KMS-11 (cell line): ENCODE measurements around the gene BRINP3.

Experiments
- H2AFZ ChIP-seq: fragments of 200-600 bp; sonication (generic); 2 replicates; pipeline ENCODE4 v1.6.1; 2016; ENCODE audit warnings: antibody characterized with exemption, mixed run types, low read depth
- H3K27ac ChIP-seq: fragments of 200-600 bp; sonication (generic); 2 replicates; pipeline ENCODE4 v1.6.1; 2016; ENCODE audit warnings: mild to moderate bottlenecking, mixed run types
- H3K27me3 ChIP-seq: fragments of 200-600 bp; sonication (generic); 2 replicates; pipeline ENCODE4 v1.6.1; 2017; ENCODE audit warnings: mild to moderate bottlenecking, low read depth, mixed run types, moderate library complexity; ENCODE audit not compliant: insufficient read depth
- H3K36me3 ChIP-seq: fragments of 200-600 bp; sonication (generic); 2 replicates; pipeline ENCODE4 v1.6.1; 2017; ENCODE audit warnings: mild to moderate bottlenecking, mixed run types; ENCODE audit not compliant: insufficient read depth
- H3K4me1 ChIP-seq: fragments of 200-600 bp; sonication (generic); 2 replicates; pipeline ENCODE4 v1.6.1; 2016; ENCODE audit warnings: mild to moderate bottlenecking, low read depth, mixed run types; ENCODE audit not compliant: poor library complexity, severe bottlenecking
- H3K4me2 ChIP-seq: fragments of 200-600 bp; sonication (generic); 2 replicates; pipeline ENCODE4 v1.7.0; 2016; ENCODE audit warnings: mild to moderate bottlenecking, mixed run types
- H3K4me3 ChIP-seq: fragments of 200-600 bp; sonication (generic); IDR thresholded peaks from 2 replicates; pipeline ENCODE4 v1.6.1; 2017; ENCODE audit warnings: low read depth, low read length, mixed read lengths; ENCODE audit not compliant: insufficient read depth
- H3K79me2 ChIP-seq: fragments of 200-600 bp; sonication (generic); 2 replicates; pipeline ENCODE4 v1.6.1; 2016; ENCODE audit warnings: low read depth, mixed run types; ENCODE audit not compliant: insufficient read depth
- H3K9ac ChIP-seq: fragments of 200-600 bp; sonication (generic); 2 replicates; pipeline ENCODE4 v1.6.1; 2016; ENCODE audit warnings: mild to moderate bottlenecking, mixed run types
- H4K20me1 ChIP-seq: fragments of 200-600 bp; sonication (generic); 2 replicates; pipeline ENCODE4 v1.6.1; 2016; ENCODE audit warnings: mild to moderate bottlenecking, mixed run types; ENCODE audit not compliant: insufficient read depth
- CTCF ChIP-seq: fragments of 200-600 bp; sonication (generic); conservative IDR thresholded peaks from 2 replicates; pipeline ENCODE4 v1.6.1; 2017; ENCODE audit warnings: low read depth, mild to moderate bottlenecking, antibody characterized with exemption, low read length, moderate library complexity, mixed read lengths

Gene BRINP3

GRCh38 chr1:190476321-190476720 lies 1.3 kb downstream of the BRINP3 start:
- no peak for TF ChIP-seq CTCF
- no peak overlapping the region for H3K9ac ChIP-seq
- H3K4me2 ChIP-seq = no peak overlapping the region
- H4K20me1 ChIP-seq = no peaks in the 10 kb centered on the region
- H3K27me3 ChIP-seq = no peaks in the 10 kb centered on the region
- no peaks in the 10 kb centered on the region for H3K36me3 ChIP-seq
- no peaks in the 10 kb centered on the region for H3K4me1 ChIP-seq
- no peak overlapping the region for H3K27ac ChIP-seq
- no peaks in the 10 kb centered on the region for H3K79me2 ChIP-seq
- no peak overlapping the region for H2AFZ ChIP-seq
- no peak overlapping the region for H3K4me3 ChIP-seq

- Histone ChIP-seq H4K20me1 (no peaks in the 10 kb centered on the region), H3K4me2 (no peak overlapping the region), H3K27ac (no peak overlapping the region), H3K36me3 (no peaks in the 10 kb centered on the region), H3K27me3 (no peaks in the 10 kb centered on the region), H3K9ac (no peak overlapping the region), H3K4me1 (no peaks in the 10 kb centered on the region), H2AFZ (no peak overlapping the region), H3K79me2 (no peaks in the 10 kb centered on the region), H3K4me3 (no peak overlapping the region)
- no peak for TF ChIP-seq CTCF
Measured at GRCh38 chr1:190475421-190476141, 2.1 kb downstream of the BRINP3 start.

GRCh38 chr1:190474650-190475211 lies 2.9 kb downstream of the BRINP3 start:
- TF ChIP-seq CTCF = no peak
- no peak overlapping the region for H3K9ac ChIP-seq
- no peaks in the 10 kb centered on the region for H3K4me1 ChIP-seq
- no peaks in the 10 kb centered on the region for H3K36me3 ChIP-seq
- no peak overlapping the region for H3K4me2 ChIP-seq
- H4K20me1 ChIP-seq = no peaks in the 10 kb centered on the region
- no peaks in the 10 kb centered on the region for H3K27me3 ChIP-seq
- no peak overlapping the region for H3K27ac ChIP-seq
- H2AFZ ChIP-seq = no peak overlapping the region
- H3K79me2 ChIP-seq = no peaks in the 10 kb centered on the region
- H3K4me3 ChIP-seq = no peak overlapping the region

- no peak overlapping the region for H2AFZ ChIP-seq
- no peaks in the 10 kb centered on the region for H3K27me3 ChIP-seq
- H3K36me3 ChIP-seq = no peaks in the 10 kb centered on the region
- H3K4me2 ChIP-seq = no peak overlapping the region
- H3K4me3 ChIP-seq = no peak overlapping the region
- TF ChIP-seq CTCF = no peak
- no peaks in the 10 kb centered on the region for H3K4me1 ChIP-seq
- H3K79me2 ChIP-seq = no peaks in the 10 kb centered on the region
- H3K27ac ChIP-seq = no peak overlapping the region
- H4K20me1 ChIP-seq = no peaks in the 10 kb centered on the region
- no peak overlapping the region for H3K9ac ChIP-seq
Measured at GRCh38 chr1:190474010-190474409, 3.7 kb downstream of the BRINP3 start.
